Activated naive CD8-positive, alpha-beta T cell treated with anti-CD3 and anti-CD28 coated beads, Interleukin-2, amount 10 ng/mL, durations not matched to agents 7 days and 5 days (primary cell): ENCODE data around the gene GRHL3. TPM values are rescaled to one million over a fixed set of nuclear protein-coding genes. Genes with fewer than 3 reads are reported as not detected.
A peak's percentile ranks its signal among the peaks of the same experiment; 100 is the strongest.

Source experiments
- ATAC-seq: fragments of 150-1000 bp; cut with Tn5 transposase; one replicate; pipeline ENCODE4 v1.10.0; 2021; ENCODE audit warnings: low read depth, moderate library complexity
- POLR2A ChIA-PET: fragments of 350-600 bp; sonication (Branson Sonifier 250); formaldehyde crosslinking; loops from one replicate; lab custom pipeline; 2021; ENCODE audit warnings: antibody characterized with exemption; lab: Charles Lee
- DNase-seq: peaks from one replicate; pipeline ENCODE4 v3.0.0; 2021
- H3K27ac Mint-ChIP-seq: one replicate; pipeline ENCODE4 v1.8.0; 2022; ENCODE audit warnings: mild to moderate bottlenecking, mixed read lengths
- H3K27me3 Mint-ChIP-seq: one replicate; pipeline ENCODE4 v1.8.0; 2022; ENCODE audit warnings: mild to moderate bottlenecking, moderate library complexity, mixed read lengths
- H3K36me3 Mint-ChIP-seq: one replicate; pipeline ENCODE4 v1.8.0; 2021; ENCODE audit warnings: mild to moderate bottlenecking, mixed read lengths
- H3K4me1 Mint-ChIP-seq: one replicate; pipeline ENCODE4 v1.8.0; 2021; ENCODE audit warnings: mixed read lengths
- H3K4me3 Mint-ChIP-seq: one replicate; pipeline ENCODE4 v1.8.0; 2022; ENCODE audit warnings: mild to moderate bottlenecking, moderate library complexity, mixed read lengths
- H3K9me3 Mint-ChIP-seq: one replicate; pipeline ENCODE4 v1.8.0; 2021; ENCODE audit warnings: mixed read lengths
- total RNA-seq, 2 experiments: library from RNA; stranded (reverse); gene quantifications; one replicate each; pipeline ENCODE4 v1.2.3, GENCODE V29; 2021

GRHL3 gene
- total RNA-seq, 2 experiments from 2014 or later, result not detected

DNA sequence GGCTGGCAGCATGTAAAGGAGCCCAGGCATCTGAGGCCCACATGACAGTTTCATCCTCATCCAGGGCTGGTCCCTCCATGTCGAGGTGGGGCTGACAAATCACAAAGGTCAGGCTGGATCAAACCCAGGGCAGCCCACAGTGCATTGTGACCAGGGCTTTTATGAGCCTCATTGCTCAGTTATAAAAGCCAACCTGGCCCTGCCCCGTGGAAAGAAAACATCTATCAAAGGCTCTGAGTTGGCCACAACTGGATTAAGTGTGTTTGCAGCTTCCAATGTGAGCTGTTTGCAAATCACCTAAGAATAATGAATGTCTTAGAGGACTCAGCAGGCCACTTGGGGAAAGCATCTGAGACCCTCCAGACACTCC lies 45.4 kb downstream of the GRHL3 start:
- H3K27me3 Mint-ChIP-seq, result no peaks in the 10 kb centered on the region
- no peak overlapping the region for H3K4me3 Mint-ChIP-seq
- H3K4me1 Mint-ChIP-seq, result peaks cover 7% of the 10 kb centered on the region
- H3K27ac Mint-ChIP-seq, result no peak overlapping the region
- no peaks in the 10 kb centered on the region for H3K9me3 Mint-ChIP-seq
- H3K36me3 Mint-ChIP-seq, result peaks cover 2% of the 10 kb centered on the region
- POLR2A ChIA-PET, result no interaction called here
- ATAC-seq (no peak), DNase-seq (no peak)

- Mint-ChIP-seq H3K27ac (no peak overlapping the region), H3K4me1 (peaks cover 7% of the 10 kb centered on the region), H3K27me3 (no peaks in the 10 kb centered on the region), H3K36me3 (peaks cover 2% of the 10 kb centered on the region), H3K9me3 (no peaks in the 10 kb centered on the region), H3K4me3 (no peak overlapping the region)
- ATAC-seq (peak; percentile 67), DNase-seq (no peak)
- POLR2A ChIA-PET, result no interaction called here
These were observed 46.0 kb downstream of the GRHL3 start for GRCh38 chr1:24364975-24365678.

DNA sequence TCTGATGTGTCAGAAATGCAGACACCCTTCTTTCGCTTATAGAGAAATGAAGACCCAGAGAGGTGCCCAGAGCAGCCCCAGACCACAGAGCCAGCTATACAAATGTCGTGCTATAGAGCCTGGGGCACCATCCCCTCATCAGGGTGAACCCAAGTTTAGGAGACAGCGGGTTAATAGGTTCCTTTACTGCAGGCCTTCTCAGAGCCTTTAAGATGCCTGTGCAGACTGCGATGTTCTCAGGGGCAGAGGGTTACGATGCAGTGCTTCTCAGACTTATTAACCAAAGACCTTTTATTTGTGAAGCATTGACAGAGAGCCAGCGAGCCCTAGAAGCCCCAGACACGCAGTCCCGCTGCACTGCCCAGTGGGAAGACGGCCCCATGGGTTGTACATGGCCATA lies 47.5 kb downstream of the GRHL3 start:
- DNase-seq (no peak), ATAC-seq (no peak)
- Mint-ChIP-seq H3K27ac (no peak overlapping the region), H3K27me3 (no peaks in the 10 kb centered on the region), H3K9me3 (no peaks in the 10 kb centered on the region), H3K4me1 (peaks cover 7% of the 10 kb centered on the region), H3K4me3 (no peak overlapping the region), H3K36me3 (peaks cover 2% of the 10 kb centered on the region)
- POLR2A ChIA-PET, result no interaction called here

DNA sequence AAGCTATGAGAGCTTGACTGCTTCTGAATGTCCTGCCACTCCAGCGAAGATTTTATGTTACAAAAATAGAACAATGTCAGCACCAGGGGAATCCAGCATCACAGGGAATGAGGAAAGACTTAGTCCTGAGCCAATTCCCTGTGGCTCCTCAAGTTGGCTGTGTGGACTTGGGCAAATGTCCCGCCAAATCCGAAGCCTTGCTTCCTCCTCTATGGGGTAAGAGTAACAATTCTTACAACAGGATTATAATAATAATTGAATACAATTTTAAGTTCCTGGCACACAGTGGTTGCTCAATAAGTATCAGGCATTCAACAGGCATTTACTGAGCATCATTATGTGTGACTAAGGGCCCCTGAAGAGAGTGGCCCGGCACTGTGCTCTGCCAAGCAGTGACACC lies 50.0 kb downstream of the GRHL3 start:
- Mint-ChIP-seq H3K27me3 (no peaks in the 10 kb centered on the region), H3K4me3 (no peak overlapping the region), H3K27ac (no peak overlapping the region), H3K36me3 (peaks cover 2% of the 10 kb centered on the region), H3K9me3 (no peaks in the 10 kb centered on the region), H3K4me1 (peaks cover 7% of the 10 kb centered on the region)
- no peak for ATAC-seq
- POLR2A ChIA-PET, result no interaction called here
- no peak for DNase-seq

DNA sequence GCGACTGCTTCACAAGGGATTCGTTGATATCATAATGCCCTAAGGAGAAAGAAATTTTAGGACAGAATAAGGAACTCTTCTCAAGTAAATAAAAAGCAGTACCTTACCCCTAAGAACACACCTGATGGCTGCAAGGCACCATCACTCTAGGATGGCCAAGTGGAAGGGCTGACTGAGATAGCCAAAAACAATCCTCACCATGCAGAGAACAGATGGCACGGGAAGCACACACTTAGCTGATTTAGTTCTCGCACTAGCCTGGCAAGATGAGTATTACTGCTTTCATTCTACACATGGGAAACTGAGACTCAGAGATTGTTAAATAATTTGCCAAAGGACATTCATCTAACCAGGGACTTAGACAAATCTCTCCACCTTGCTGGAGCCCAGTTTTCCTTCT lies 50.6 kb downstream of the GRHL3 start:
- Mint-ChIP-seq H3K27me3 (no peaks in the 10 kb centered on the region), H3K4me1 (peaks cover 7% of the 10 kb centered on the region), H3K27ac (no peak overlapping the region), H3K9me3 (no peaks in the 10 kb centered on the region), H3K4me3 (no peak overlapping the region), H3K36me3 (peaks cover 2% of the 10 kb centered on the region)
- POLR2A ChIA-PET, result no interaction called here
- ATAC-seq, result no peak
- no peak for DNase-seq

GRCh38 chr1:24373044-24373443 lies 53.9 kb downstream of the GRHL3 start:
- POLR2A ChIA-PET, result no interaction called here
- H3K27me3 Mint-ChIP-seq, result no peaks in the 10 kb centered on the region
- no peak overlapping the region for H3K4me3 Mint-ChIP-seq
- ATAC-seq, result no peak
- no peak for DNase-seq
- no peak overlapping the region for H3K27ac Mint-ChIP-seq
- no peaks in the 10 kb centered on the region for H3K9me3 Mint-ChIP-seq
- no peaks in the 10 kb centered on the region for H3K4me1 Mint-ChIP-seq
- H3K36me3 Mint-ChIP-seq, result peaks cover 3% of the 10 kb centered on the region

- Mint-ChIP-seq H3K27ac (no peak overlapping the region), H3K36me3 (peaks cover 3% of the 10 kb centered on the region), H3K9me3 (no peaks in the 10 kb centered on the region), H3K4me3 (no peak overlapping the region), H3K27me3 (no peaks in the 10 kb centered on the region), H3K4me1 (no peaks in the 10 kb centered on the region)
- DNase-seq (no peak), ATAC-seq (no peak)
- POLR2A ChIA-PET, result no interaction called here
These were observed 54.6 kb downstream of the GRHL3 start for GRCh38 chr1:24373710-24374109.

DNA sequence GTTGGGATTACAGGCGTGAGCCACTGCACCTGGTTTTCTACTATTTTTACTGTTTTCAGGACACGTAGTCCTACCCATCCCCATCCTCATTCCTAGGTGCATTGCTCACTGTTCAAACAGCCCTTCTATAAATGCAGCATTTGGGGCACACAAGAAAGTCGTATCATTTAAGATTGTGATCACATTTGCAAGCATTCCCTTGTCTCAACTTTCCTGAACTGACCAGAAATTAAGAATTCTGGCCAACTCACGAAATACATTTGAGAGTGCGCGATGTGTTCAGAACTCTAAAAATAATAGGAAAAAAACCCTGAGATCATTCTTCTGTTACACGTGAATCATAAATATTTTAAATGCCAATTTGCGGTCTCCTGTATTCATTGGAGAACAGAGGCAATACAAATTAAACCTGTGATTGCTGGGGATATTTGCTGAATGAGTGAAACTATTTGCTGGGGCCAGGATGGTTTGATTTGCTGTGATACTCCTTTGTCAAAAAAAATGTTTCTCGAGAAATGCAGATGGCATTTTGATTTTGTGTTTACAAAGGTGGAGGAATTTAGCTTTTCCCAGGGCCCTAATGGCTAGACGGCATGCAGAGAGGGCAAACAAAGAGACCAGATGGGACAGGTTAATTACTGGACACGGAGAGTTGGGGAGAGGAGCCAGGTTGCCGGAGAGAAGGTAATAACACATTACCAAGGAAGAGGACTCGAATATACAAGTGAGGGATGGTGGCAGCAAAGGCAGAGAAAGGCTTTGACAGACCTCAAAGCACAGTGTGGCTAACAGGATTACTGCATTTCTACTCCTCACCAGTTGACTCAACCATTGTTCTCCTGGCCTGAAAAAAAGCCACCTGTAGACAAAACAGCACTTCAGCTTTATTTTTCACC lies 56.0 kb downstream of the GRHL3 start:
- H3K4me3 Mint-ChIP-seq, result no peak overlapping the region
- no peak overlapping the region for H3K27ac Mint-ChIP-seq
- ATAC-seq (no peak), DNase-seq (no peak)
- no peaks in the 10 kb centered on the region for H3K27me3 Mint-ChIP-seq
- no peaks in the 10 kb centered on the region for H3K9me3 Mint-ChIP-seq
- no peaks in the 10 kb centered on the region for H3K4me1 Mint-ChIP-seq
- POLR2A ChIA-PET, result no interaction called here
- peaks cover 4% of the 10 kb centered on the region for H3K36me3 Mint-ChIP-seq

GRCh38 chr1:24379733-24380315 lies 60.7 kb downstream of the GRHL3 start:
- H3K36me3 Mint-ChIP-seq, result peaks cover 6% of the 10 kb centered on the region
- no peak overlapping the region for H3K4me3 Mint-ChIP-seq
- POLR2A ChIA-PET, result no interaction called here
- H3K27ac Mint-ChIP-seq, result no peak overlapping the region
- no peak for ATAC-seq
- no peak for DNase-seq
- H3K4me1 Mint-ChIP-seq, result peaks cover 6% of the 10 kb centered on the region
- H3K27me3 Mint-ChIP-seq, result no peaks in the 10 kb centered on the region
- no peaks in the 10 kb centered on the region for H3K9me3 Mint-ChIP-seq

DNA sequence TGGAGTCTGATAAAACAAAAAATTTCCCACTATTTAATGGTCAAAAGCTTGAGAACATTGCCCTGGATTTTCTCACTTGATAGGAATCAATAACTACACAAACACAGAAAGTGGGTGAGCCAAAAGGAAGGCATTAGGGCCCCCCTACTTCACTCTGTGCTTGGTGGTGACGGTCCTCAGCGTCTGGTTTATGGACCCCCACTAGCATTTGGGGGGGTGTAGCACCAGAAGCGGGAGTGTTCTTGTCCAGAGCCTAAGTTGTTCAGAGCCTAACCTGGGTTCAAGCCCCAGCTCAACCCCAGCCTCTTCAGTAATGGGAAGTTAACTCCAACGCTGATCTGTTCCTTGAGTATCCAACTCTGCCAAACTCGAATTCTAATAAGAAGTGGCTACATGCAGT lies 61.4 kb downstream of the GRHL3 start:
- POLR2A ChIA-PET, result no interaction called here
- no peak for DNase-seq
- Mint-ChIP-seq H3K27ac (no peak overlapping the region), H3K36me3 (peaks cover 9% of the 10 kb centered on the region), H3K9me3 (no peaks in the 10 kb centered on the region), H3K4me1 (peaks cover 12% of the 10 kb centered on the region), H3K4me3 (no peak overlapping the region), H3K27me3 (no peaks in the 10 kb centered on the region)
- no peak for ATAC-seq

- Mint-ChIP-seq H3K36me3 (peaks cover 9% of the 10 kb centered on the region), H3K27me3 (no peaks in the 10 kb centered on the region), H3K9me3 (no peaks in the 10 kb centered on the region), H3K4me1 (peaks cover 16% of the 10 kb centered on the region), H3K4me3 (no peak overlapping the region), H3K27ac (no peak overlapping the region)
- ATAC-seq (no peak), DNase-seq (no peak)
- POLR2A ChIA-PET, result no interaction called here
These were observed 62.1 kb downstream of the GRHL3 start for GRCh38 chr1:24381256-24381655.

- no peaks in the 10 kb centered on the region for H3K27me3 Mint-ChIP-seq
These were observed 63.0 kb downstream of the GRHL3 start for GRCh38 chr1:24382165-24382577.

DNA sequence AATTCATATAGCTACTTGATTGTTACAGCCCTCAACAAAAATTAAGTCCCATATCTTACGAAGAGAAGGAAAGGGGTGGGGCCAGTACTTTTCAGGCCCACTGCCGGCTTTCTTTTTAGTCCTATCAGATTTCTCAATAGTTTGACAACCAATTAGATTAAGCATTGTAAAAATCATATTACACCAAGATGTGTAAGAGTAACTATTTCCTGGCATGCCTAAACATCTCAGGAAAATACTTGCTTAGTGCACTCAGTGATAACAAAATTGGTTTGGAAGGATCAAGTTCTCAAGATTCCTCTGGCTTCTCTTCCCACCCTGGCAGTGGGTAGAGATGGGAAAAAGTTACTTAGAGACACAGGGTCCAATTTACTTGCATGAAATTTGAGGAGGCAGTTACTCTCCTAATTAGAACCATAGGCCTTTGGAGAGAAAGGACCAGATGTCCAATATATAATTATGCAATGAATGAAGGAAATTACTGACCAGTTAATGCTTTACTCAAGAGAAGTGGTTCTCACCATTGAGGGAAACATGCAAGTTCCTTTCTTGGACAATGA lies 64.3 kb downstream of the GRHL3 start:
- H3K36me3 Mint-ChIP-seq, result peaks cover 11% of the 10 kb centered on the region
- peaks cover 19% of the 10 kb centered on the region for H3K4me1 Mint-ChIP-seq
- no peak overlapping the region for H3K27ac Mint-ChIP-seq
- no peak for ATAC-seq
- no peaks in the 10 kb centered on the region for H3K27me3 Mint-ChIP-seq
- no peak for DNase-seq
- H3K9me3 Mint-ChIP-seq, result no peaks in the 10 kb centered on the region
- POLR2A ChIA-PET, result no interaction called here
- H3K4me3 Mint-ChIP-seq, result no peak overlapping the region

More at GRCh38 chr1:24382165-24382577, 63.0 kb downstream of the GRHL3 start:
- Mint-ChIP-seq H3K9me3 (no peaks in the 10 kb centered on the region), H3K4me3 (no peak overlapping the region), H3K36me3 (peaks cover 13% of the 10 kb centered on the region), H3K27ac (no peak overlapping the region), H3K4me1 (peaks cover 19% of the 10 kb centered on the region)
- DNase-seq (no peak), ATAC-seq (no peak)
- POLR2A ChIA-PET, result no interaction called here
